ENCODE results near the gene GALNT2. TPM values are rescaled to one million over a fixed set of nuclear protein-coding genes. Genes with fewer than 3 reads are reported as not detected.

Gene GALNT2
- total and polyA plus RNA-seq, 12 donors, result 9.7 to 35.1 (median 25.8) TPM

DNA sequence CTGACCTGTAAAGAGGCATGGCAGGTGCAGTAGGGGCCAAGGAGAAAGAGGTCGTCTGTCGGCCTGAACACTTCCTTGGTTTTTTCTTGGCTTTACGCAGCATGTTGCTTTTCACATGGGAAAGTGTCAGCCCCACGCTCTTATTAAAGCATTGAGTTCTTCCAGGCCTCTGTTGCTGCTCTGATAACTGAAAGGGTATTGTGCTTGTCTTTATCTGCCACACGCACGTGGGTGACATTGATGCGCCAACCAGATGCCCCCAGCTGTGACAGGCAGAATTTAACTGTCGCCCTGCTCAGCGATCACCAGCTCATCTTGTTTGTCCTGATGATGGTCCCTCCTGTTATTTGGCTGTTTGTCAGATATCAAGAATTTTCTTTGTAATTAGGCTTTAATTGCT is 76.5 kb downstream of the GALNT2 start:
- intact Hi-C loops (cut with DNase I), result no loop called here
- peaks cover 32 to 93% (median 74%) of the 10 kb centered on the region in 9 donors for H3K4me1 ChIP-seq
- DNase-seq, result no peak
- 45 to 55% methylated on average over 9 of the region's 9 CpGs for WGBS, 2 donors
- ATAC-seq, result peak in 5 of 8 donors; percentile 16 to 50 (median 27)
- H3K27me3 ChIP-seq, result no peaks in the 10 kb centered on the region
- H3K4me3 ChIP-seq, result no peak overlapping the region
- H3K9me3 ChIP-seq, result no peaks in the 10 kb centered on the region
- TF ChIP-seq, protein P1, sequence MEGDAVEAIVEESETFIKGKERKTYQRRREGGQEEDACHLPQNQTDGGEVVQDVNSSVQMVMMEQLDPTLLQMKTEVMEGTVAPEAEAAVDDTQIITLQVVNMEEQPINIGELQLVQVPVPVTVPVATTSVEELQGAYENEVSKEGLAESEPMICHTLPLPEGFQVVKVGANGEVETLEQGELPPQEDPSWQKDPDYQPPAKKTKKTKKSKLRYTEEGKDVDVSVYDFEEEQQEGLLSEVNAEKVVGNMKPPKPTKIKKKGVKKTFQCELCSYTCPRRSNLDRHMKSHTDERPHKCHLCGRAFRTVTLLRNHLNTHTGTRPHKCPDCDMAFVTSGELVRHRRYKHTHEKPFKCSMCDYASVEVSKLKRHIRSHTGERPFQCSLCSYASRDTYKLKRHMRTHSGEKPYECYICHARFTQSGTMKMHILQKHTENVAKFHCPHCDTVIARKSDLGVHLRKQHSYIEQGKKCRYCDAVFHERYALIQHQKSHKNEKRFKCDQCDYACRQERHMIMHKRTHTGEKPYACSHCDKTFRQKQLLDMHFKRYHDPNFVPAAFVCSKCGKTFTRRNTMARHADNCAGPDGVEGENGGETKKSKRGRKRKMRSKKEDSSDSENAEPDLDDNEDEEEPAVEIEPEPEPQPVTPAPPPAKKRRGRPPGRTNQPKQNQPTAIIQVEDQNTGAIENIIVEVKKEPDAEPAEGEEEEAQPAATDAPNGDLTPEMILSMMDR (IDR thresholded peaks at IDR 0.05), result no peak
- H3K36me3 ChIP-seq, result no peaks in the 10 kb centered on the region
- peak overlapping the region in 1 of 10 donors; percentile 13 for H3K27ac ChIP-seq

DNA sequence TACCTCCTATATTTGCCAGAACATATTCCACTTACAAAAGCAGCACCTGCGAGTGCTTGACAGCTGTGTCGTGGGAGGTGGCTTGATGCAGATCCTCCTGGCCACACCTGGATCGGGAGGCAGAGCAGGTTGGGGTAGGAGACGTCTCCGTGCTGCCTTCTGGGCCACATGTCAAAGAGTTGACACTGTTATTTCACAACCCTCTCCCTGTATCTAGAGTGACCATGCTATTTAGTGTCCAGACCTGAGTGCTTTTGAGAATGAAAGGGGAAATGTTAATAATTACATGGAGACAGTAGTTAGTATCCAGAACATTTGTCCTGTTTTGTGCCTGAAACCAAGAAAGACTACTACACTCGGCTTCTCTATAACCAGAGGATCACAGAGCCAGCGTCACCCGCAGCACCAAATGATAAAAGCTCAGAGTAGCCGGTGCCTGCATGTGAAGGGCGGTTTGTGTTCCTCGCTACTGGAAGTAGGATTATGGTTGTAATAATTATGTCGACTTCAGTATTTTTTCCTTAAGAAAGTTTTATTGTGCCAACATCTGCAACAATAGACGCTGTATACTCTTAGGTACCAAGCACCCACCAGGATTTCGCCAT is 77.1 kb downstream of the GALNT2 start:
- intact Hi-C loops (cut with DNase I), result no loop called here
- DNase-seq (no peak), ATAC-seq (no peak)
- H3K36me3 ChIP-seq, result no peaks in the 10 kb centered on the region
- peak overlapping the region in 1 of 10 donors; percentile 13 for H3K27ac ChIP-seq
- 83 to 90% methylated on average over 14 of the region's 14 CpGs for WGBS, 2 donors
- TF ChIP-seq, protein P1 (IDR thresholded peaks at IDR 0.05), result no peak
- no peak overlapping the region for H3K4me3 ChIP-seq
- no peaks in the 10 kb centered on the region for H3K9me3 ChIP-seq
- peaks cover 32 to 95% (median 76%) of the 10 kb centered on the region in 9 donors for H3K4me1 ChIP-seq
- H3K27me3 ChIP-seq, result no peaks in the 10 kb centered on the region

DNA sequence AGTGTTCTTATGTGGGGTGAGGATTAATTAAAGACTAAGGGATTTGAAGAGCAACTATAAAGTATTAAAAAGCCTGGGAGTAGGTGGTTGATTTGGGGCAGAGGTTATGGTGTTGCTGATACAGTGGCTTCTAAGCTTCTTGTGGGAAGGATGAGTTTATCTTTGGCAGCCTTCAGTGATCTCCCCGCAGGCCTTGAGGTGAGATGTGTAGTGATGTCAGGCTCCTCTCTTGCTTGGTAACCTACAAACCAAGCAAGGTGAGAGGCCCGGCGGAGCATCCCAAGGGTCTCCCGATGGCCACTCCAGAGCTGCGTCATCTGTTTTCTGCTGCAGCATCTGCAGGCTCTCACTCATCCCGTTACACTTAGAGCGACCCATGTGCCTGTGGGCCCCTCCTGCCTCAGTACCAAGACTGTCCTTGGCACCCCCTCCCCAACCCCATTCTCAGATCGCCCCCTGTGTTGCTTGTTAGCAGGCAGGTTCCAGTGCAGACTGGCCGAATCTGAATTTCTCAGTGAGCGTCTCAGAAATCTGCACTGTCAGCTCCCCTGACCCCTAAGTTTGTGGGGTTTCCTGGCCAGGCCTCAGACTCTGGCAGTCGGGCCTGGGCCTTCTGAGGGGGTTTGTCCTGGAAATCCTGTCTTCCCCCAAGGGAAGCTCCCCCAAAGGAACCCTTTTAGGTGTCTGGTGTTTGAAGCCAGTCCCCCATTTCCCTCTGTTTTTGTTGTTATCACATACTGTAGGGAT is 77.9 kb downstream of the GALNT2 start:
- no peak for ATAC-seq
- Histone ChIP-seq H3K27ac (peak overlapping the region in 4 of 10 donors; percentile 13 to 70 (median 48)), H3K4me3 (no peak overlapping the region), H3K9me3 (no peaks in the 10 kb centered on the region), H3K4me1 (peaks cover 27 to 95% (median 75%) of the 10 kb centered on the region in 9 donors), H3K36me3 (no peaks in the 10 kb centered on the region), H3K27me3 (no peaks in the 10 kb centered on the region)
- intact Hi-C loops (cut with DNase I), result no loop called here
- WGBS, 2 donors, result 83 to 85% methylated on average over 11 of the region's 11 CpGs
- TF ChIP-seq, protein P1 (IDR thresholded peaks at IDR 0.05), result no peak
- DNase-seq, result no peak

DNA sequence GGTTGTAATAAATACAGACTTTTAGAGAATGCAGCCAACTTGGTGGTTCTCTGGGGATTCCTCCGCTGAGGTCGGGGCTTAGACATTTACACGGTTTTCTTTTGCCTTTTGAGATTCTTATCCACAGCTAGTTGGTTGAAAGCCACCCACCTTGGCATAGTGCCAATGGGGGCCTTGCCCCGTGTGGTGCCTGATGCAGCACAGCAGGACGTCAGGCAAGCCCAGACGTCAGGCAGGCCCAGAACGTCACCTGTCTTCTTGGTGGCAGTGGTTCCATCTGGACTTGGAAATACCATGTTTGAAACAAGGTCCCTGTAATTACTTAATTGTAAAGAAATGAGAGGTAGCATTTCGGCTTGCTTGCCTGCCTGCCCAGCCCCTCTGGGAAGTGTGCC is 78.5 kb downstream of the GALNT2 start:
- Histone ChIP-seq H3K4me1 (peaks cover 21 to 95% (median 70%) of the 10 kb centered on the region in 9 donors), H3K4me3 (peak overlapping the region in 1 of 10 donors; percentile 25), H3K27ac (peak overlapping the region in 5 of 10 donors; percentile 10 to 70 (median 36)), H3K36me3 (no peaks in the 10 kb centered on the region), H3K27me3 (no peaks in the 10 kb centered on the region), H3K9me3 (no peaks in the 10 kb centered on the region)
- intact Hi-C loops (cut with DNase I), result no loop called here
- ATAC-seq, result no peak
- TF ChIP-seq, protein P1 (IDR thresholded peaks at IDR 0.05), result no peak
- DNase-seq, result no peak
- WGBS, 2 donors, result 45 to 57% methylated on average over 8 of the region's 8 CpGs

Measured in heart right ventricle (tissue), 16 donors.